Endothelial cell (in vitro differentiated cells): Measurements from ENCODE around the gene ALG14. TPM values are rescaled to one million over a fixed set of nuclear protein-coding genes. Genes with fewer than 3 reads are reported as not detected.

Experiments
- DNase-seq: peaks from one replicate; pipeline ENCODE4 v3.0.0; 2021; ENCODE audit warnings: low spot score
- H3K27ac Mint-ChIP-seq: one replicate; pipeline ENCODE4 v1.8.0; 2021; ENCODE audit warnings: mixed read lengths, inconsistent platforms; ENCODE audit not compliant: unreplicated experiment
- H3K27me3 Mint-ChIP-seq: one replicate; pipeline ENCODE4 v1.8.0; 2021; ENCODE audit warnings: mild to moderate bottlenecking, moderate library complexity, mixed read lengths, inconsistent platforms; ENCODE audit not compliant: unreplicated experiment
- H3K36me3 Mint-ChIP-seq: one replicate; pipeline ENCODE4 v1.8.0; 2021; ENCODE audit warnings: mild to moderate bottlenecking, low read depth, mixed read lengths, inconsistent platforms; ENCODE audit not compliant: unreplicated experiment
- H3K4me1 Mint-ChIP-seq: one replicate; pipeline ENCODE4 v1.8.0; 2021; ENCODE audit warnings: mild to moderate bottlenecking, mixed read lengths, inconsistent platforms; ENCODE audit not compliant: unreplicated experiment
- H3K4me3 Mint-ChIP-seq: one replicate; pipeline ENCODE4 v1.8.0; 2021; ENCODE audit warnings: mild to moderate bottlenecking, mixed read lengths, inconsistent platforms; ENCODE audit not compliant: unreplicated experiment
- H3K9me3 Mint-ChIP-seq: one replicate; pipeline ENCODE4 v1.8.0; 2021; ENCODE audit warnings: mixed read lengths, inconsistent platforms; ENCODE audit not compliant: unreplicated experiment
- total RNA-seq: library from RNA; stranded (reverse); fragmentation: NEBNext Ultra II Directional; extraction: Animal tissue kit (Norgen Biotek cat#: 25700); gene quantifications from one replicate; pipeline ENCODE4 v1.2.1, GENCODE V29; 2021; ENCODE audit not compliant: unreplicated experiment
- TF ChIP-seq, protein P1 (sequence below): fragments of 200-600 bp; sonication (generic); IDR thresholded peaks from one replicate; pipeline ENCODE4 v1.5.0; 2021; ENCODE audit warnings: antibody characterized with exemption; ENCODE audit not compliant: unreplicated experiment

ALG14 gene
- total RNA-seq, 1 donor from 2014 or later, result 2.2 TPM

- H3K27me3 Mint-ChIP-seq, result peaks cover 1% of the 10 kb centered on the region
- DNase-seq, result no peak
- no peaks in the 10 kb centered on the region for H3K9me3 Mint-ChIP-seq
- peaks cover 38% of the 10 kb centered on the region for H3K4me1 Mint-ChIP-seq
- TF ChIP-seq, protein P1, sequence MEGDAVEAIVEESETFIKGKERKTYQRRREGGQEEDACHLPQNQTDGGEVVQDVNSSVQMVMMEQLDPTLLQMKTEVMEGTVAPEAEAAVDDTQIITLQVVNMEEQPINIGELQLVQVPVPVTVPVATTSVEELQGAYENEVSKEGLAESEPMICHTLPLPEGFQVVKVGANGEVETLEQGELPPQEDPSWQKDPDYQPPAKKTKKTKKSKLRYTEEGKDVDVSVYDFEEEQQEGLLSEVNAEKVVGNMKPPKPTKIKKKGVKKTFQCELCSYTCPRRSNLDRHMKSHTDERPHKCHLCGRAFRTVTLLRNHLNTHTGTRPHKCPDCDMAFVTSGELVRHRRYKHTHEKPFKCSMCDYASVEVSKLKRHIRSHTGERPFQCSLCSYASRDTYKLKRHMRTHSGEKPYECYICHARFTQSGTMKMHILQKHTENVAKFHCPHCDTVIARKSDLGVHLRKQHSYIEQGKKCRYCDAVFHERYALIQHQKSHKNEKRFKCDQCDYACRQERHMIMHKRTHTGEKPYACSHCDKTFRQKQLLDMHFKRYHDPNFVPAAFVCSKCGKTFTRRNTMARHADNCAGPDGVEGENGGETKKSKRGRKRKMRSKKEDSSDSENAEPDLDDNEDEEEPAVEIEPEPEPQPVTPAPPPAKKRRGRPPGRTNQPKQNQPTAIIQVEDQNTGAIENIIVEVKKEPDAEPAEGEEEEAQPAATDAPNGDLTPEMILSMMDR, result no peak
- peak overlapping the region; percentile 87 for H3K27ac Mint-ChIP-seq
- H3K36me3 Mint-ChIP-seq, result no peaks in the 10 kb centered on the region
- H3K4me3 Mint-ChIP-seq, result no peak overlapping the region
These were observed 91.9 kb downstream of the ALG14 start for GRCh38 chr1:94980582-94981574.

- peak overlapping the region; percentile 87 for H3K27ac Mint-ChIP-seq
These were observed 92.8 kb downstream of the ALG14 start for GRCh38 chr1:94979656-94980581.

GRCh38 chr1:94979131-94979530 lies 93.6 kb downstream of the ALG14 start:
- H3K27ac Mint-ChIP-seq, result peak overlapping the region; percentile 33
- TF ChIP-seq, protein P1, result no peak
- peak overlapping the region; percentile 9 for H3K4me3 Mint-ChIP-seq

More at GRCh38 chr1:94979656-94980581, 92.8 kb downstream of the ALG14 start:
- Mint-ChIP-seq H3K4me1 (peaks cover 34% of the 10 kb centered on the region), H3K4me3 (peak overlapping the region; percentile 9), H3K27me3 (peaks cover 1% of the 10 kb centered on the region), H3K9me3 (no peaks in the 10 kb centered on the region), H3K36me3 (no peaks in the 10 kb centered on the region)
- TF ChIP-seq, protein P1, result no peak
- no peak for DNase-seq

GRCh38 chr1:94978401-94978800 lies 94.3 kb downstream of the ALG14 start:
- Mint-ChIP-seq H3K4me3 (no peak overlapping the region), H3K9me3 (no peaks in the 10 kb centered on the region), H3K36me3 (no peaks in the 10 kb centered on the region), H3K27ac (no peak overlapping the region), H3K4me1 (peaks cover 33% of the 10 kb centered on the region), H3K27me3 (peaks cover 1% of the 10 kb centered on the region)
- DNase-seq, result no peak
- TF ChIP-seq, protein P1, result no peak

More at GRCh38 chr1:94979131-94979530, 93.6 kb downstream of the ALG14 start:
- H3K9me3 Mint-ChIP-seq, result no peaks in the 10 kb centered on the region
- H3K36me3 Mint-ChIP-seq, result no peaks in the 10 kb centered on the region
- peaks cover 34% of the 10 kb centered on the region for H3K4me1 Mint-ChIP-seq
- H3K27me3 Mint-ChIP-seq, result peaks cover 1% of the 10 kb centered on the region
- no peak for DNase-seq
